ENCODE data around the gene RICTOR. TPM values are rescaled to one million over a fixed set of nuclear protein-coding genes. Genes with fewer than 3 reads are reported as not detected.

Gene RICTOR
- total and polyA plus RNA-seq, 2 of the 4 experiments (the other 2 are of a cell fraction): 4.1 to 35.7 TPM

GRCh38 chr5:38889424-38889823 is 184.8 kb downstream of the RICTOR start:
- no peak overlapping the region for H4K8ac ChIP-seq (ENCODE audit: low read depth in 2 of 2, low read length in 2 of 2)
- no peaks in the 10 kb centered on the region for H3K4me1 ChIP-seq (ENCODE audit: control insufficient read depth, insufficient read depth, low read length)
- H3K9me3 ChIP-seq (ENCODE audit: control insufficient read depth, insufficient read depth, low read length): no peaks in the 10 kb centered on the region
- H3K79me1 ChIP-seq (ENCODE audit: low read depth in 1 of 2, low read length in 2 of 2): peaks cover 10 to 27% of the 10 kb centered on the region in 2 experiments; a peak in 3 of 4 replicates
- no peak overlapping the region for H3K4me3 ChIP-seq (ENCODE audit: insufficient read depth, low read depth, low read length)
- H3K56ac ChIP-seq (ENCODE audit: extremely low read depth, insufficient read depth, low read length): no peak overlapping the region
- no peak overlapping the region for H2BK120ac ChIP-seq (ENCODE audit: low read depth, low read length)
- no peak overlapping the region for H4K5ac ChIP-seq (ENCODE audit: low read depth, low read length)
- no peak overlapping the region for H2AK5ac ChIP-seq (ENCODE audit: low read depth, low read length)
- no peak overlapping the region for H2BK20ac ChIP-seq (ENCODE audit: low read depth, low read length)
- no peak overlapping the region for H2BK5ac ChIP-seq (ENCODE audit: low read depth, low read length, poor library complexity, severe bottlenecking)
- no peak overlapping the region for H2BK15ac ChIP-seq (ENCODE audit: low read depth, low read length)
- BruUV-seq (replicated peaks): no TSS peak
- H3K27me3 ChIP-seq (ENCODE audit: control insufficient read depth, insufficient read depth, low read length): no peaks in the 10 kb centered on the region
- in situ Hi-C loops (cut with MboI; ENCODE audit: low sequenced_read_pairs): no loop called here
- H3K27ac ChIP-seq (ENCODE audit: insufficient read depth, low read length): no peak overlapping the region
- H3K14ac ChIP-seq (replicated peaks; ENCODE audit: low read depth, low read length): no peak overlapping the region
- peaks cover 10% of the 10 kb centered on the region; the same call in 1 of the 2 replicates for H4K20me1 ChIP-seq (ENCODE audit: insufficient read depth, low read length)
- no CpG with 5 or more reads among the region's 1 CpG for WGBS, 2 experiments (ENCODE audit: extremely low coverage in 2 of 2, insufficient read length in 1 of 2)
- H3K4ac ChIP-seq (ENCODE audit: low read depth, low read length): no peak overlapping the region
- DNase-seq: no peak
- no peak for ATAC-seq (ENCODE audit: low read depth)
- no peak overlapping the region for H3K23ac ChIP-seq (ENCODE audit: low read depth, low read length)
- CTCF ChIA-PET: no interaction called here
- H3K36me3 ChIP-seq (ENCODE audit: control insufficient read depth, insufficient read depth, low read length): peaks cover 49% of the 10 kb centered on the region
- H2AFZ ChIP-seq (replicated peaks; ENCODE audit: low read length, poor library complexity): no peak overlapping the region
- H3K4me2 ChIP-seq (ENCODE audit: low read depth, low read length): no peak overlapping the region
- H4K91ac ChIP-seq (ENCODE audit: insufficient read depth, low read depth, low read length): no peak overlapping the region
- dilution Hi-C loops (cut with HindIII; ENCODE audit: low sequenced_read_pairs, unreplicated experiment): no loop called here
- H3K18ac ChIP-seq (ENCODE audit: low read depth, low read length): no peak overlapping the region
- POLR2A ChIA-PET (ENCODE audit: unreplicated experiment): no interaction called here
- TF ChIP-seq FOS (IDR thresholded peaks at IDR 0.05; ENCODE audit: low read depth, low read length): no peak
- TF ChIP-seq BHLHE40 (IDR thresholded peaks at IDR 0.05; ENCODE audit: low read depth, low read length): no peak
- TF ChIP-seq NFE2L2 (IDR thresholded peaks at IDR 0.05; ENCODE audit: low read depth, low read length): no peak
- TF ChIP-seq MXI1 (IDR thresholded peaks at IDR 0.05; ENCODE audit: borderline replicate concordance, low read depth, low read length): no peak
- TF ChIP-seq USF2 (IDR thresholded peaks at IDR 0.05; ENCODE audit: low read depth, low read length): no peak
- H3K9me1 ChIP-seq (ENCODE audit: insufficient read depth, low read length): peaks cover 10% of the 10 kb centered on the region
- H3K9ac ChIP-seq (ENCODE audit: low read depth, low read length): no peak overlapping the region
- intact Hi-C loops (cut with micrococcal nuclease): no loop called here
- H2AK9ac ChIP-seq (replicated peaks; ENCODE audit: low read depth, low read length, poor library complexity): no peak overlapping the region
